GM12864 (cell line): ENCODE data around the gene ZNF184.

Experiments used
- DNase-seq: peaks from one replicate; pipeline ENCODE4 v3.0.0-alpha.2; 2011; ENCODE audit warnings: low read depth
- H3K4me3 ChIP-seq: 2 replicates; pipeline ENCODE4 v1.5.1; 2011; ENCODE audit warnings: mild to moderate bottlenecking, low read depth, low read length, control low read depth
- CTCF ChIP-seq: IDR thresholded peaks from 2 replicates; pipeline ENCODE4 v1.5.1; 2011; ENCODE audit warnings: low read depth, mild to moderate bottlenecking, moderate library complexity, low read length, control low read depth, inconsistent platforms; ENCODE audit errors: missing control alignments

Gene ZNF184

GRCh38 chr6:27472617-27473400 is at the start of gene ZNF184:
Gene ZNF184 (minus strand): TSS chr6:27473105. CDS start chr6:27472294, 811 bp downstream.
- no peak for TF ChIP-seq CTCF
- peak within 1 kb of the TSS; percentile 79 for H3K4me3 ChIP-seq
- peak; percentile 94 for DNase-seq

GRCh38 chr6:27518881-27519795 is 46.2 kb upstream of the ZNF184 start:
- peak overlapping the region; percentile 77 for H3K4me3 ChIP-seq
- TF ChIP-seq CTCF = peak; percentile 59
- DNase-seq = peak; percentile 65

GRCh38 chr6:27517928-27518787 is 45.3 kb upstream of the ZNF184 start:
- no peak for DNase-seq
- no peak for TF ChIP-seq CTCF
- H3K4me3 ChIP-seq = peak overlapping the region; percentile 77

- no peak overlapping the region for H3K4me3 ChIP-seq
- DNase-seq = no peak
- TF ChIP-seq CTCF = no peak
Observed at GRCh38 chr6:27517238-27517637, 44.3 kb upstream of the ZNF184 start.

- no peak for TF ChIP-seq CTCF
- peak overlapping the region; percentile 27 for H3K4me3 ChIP-seq
- DNase-seq = no peak
Observed at GRCh38 chr6:27514906-27515495, 42.1 kb upstream of the ZNF184 start.

- TF ChIP-seq CTCF = no peak
- DNase-seq = no peak
- no peak overlapping the region for H3K4me3 ChIP-seq
Observed at GRCh38 chr6:27512525-27512924, 39.6 kb upstream of the ZNF184 start.
